Skeletal muscle satellite cell (primary cell): ENCODE results near the gene G3BP2.

Source experiments
- H3K27me3 ChIP-seq: 2 replicates; pipeline ENCODE4 v1.7.0; 2013; ENCODE audit warnings: low read length; ENCODE audit not compliant: control insufficient read depth, insufficient read depth
- H3K36me3 ChIP-seq: 2 replicates; pipeline ENCODE4 v1.7.0; 2013; ENCODE audit warnings: mild to moderate bottlenecking, control low read depth, low read length; ENCODE audit not compliant: insufficient read depth
- H3K4me1 ChIP-seq: 2 replicates; pipeline ENCODE4 v1.7.0; 2013; ENCODE audit warnings: low read length; ENCODE audit not compliant: control insufficient read depth, insufficient read depth
- H3K4me2 ChIP-seq: 2 replicates; pipeline ENCODE4 v1.7.0; 2013; ENCODE audit warnings: mild to moderate bottlenecking, low read length
- H3K4me3 ChIP-seq: 2 replicates; pipeline ENCODE4 v1.7.0; 2013; ENCODE audit warnings: low read length
- H3K9ac ChIP-seq: 2 replicates; pipeline ENCODE4 v1.7.0; 2013; ENCODE audit warnings: mild to moderate bottlenecking, low read depth, low read length, moderate library complexity
- H3K9me3 ChIP-seq: replicated peaks from 2 replicates; pipeline ENCODE4 v1.7.0; 2013; ENCODE audit warnings: mild to moderate bottlenecking, control low read depth, low read length

G3BP2 gene

DNA sequence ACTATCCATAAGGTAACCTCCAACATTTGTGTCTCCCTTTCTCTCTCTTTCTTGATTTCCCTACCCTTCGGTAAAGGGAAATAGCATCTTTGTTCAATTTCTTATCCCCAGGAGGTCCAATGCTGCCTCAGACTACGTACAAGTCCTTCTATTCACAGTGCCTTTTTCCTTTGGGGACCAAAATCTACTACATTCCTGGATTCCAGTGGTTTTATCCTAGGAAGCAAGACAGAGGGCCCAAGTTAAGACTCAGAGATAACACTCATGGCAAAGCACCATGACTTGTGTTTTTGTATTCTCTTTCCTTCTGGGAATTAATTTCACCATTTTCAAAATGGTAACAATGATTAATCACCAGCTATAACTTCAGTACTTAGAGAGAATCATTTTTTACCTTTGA, 10.6 kb downstream of the G3BP2 start:
- Histone ChIP-seq H3K4me3 (no peak overlapping the region), H3K9ac (no peak overlapping the region), H3K4me2 (no peak overlapping the region), H3K36me3 (peaks cover 15% of the 10 kb centered on the region), H3K9me3 (no peaks in the 10 kb centered on the region), H3K27me3 (no peaks in the 10 kb centered on the region), H3K4me1 (peaks cover 10% of the 10 kb centered on the region)

- Histone ChIP-seq H3K27me3 (no peaks in the 10 kb centered on the region), H3K9me3 (no peaks in the 10 kb centered on the region), H3K9ac (no peak overlapping the region), H3K4me3 (no peak overlapping the region), H3K4me1 (peaks cover 5% of the 10 kb centered on the region), H3K36me3 (peaks cover 30% of the 10 kb centered on the region), H3K4me2 (no peak overlapping the region)
Observed at GRCh38 chr4:75660491-75660890, 12.7 kb downstream of the G3BP2 start.

- Histone ChIP-seq H3K4me1 (peaks cover 5% of the 10 kb centered on the region), H3K27me3 (no peaks in the 10 kb centered on the region)
Observed at GRCh38 chr4:75659512-75660031, 13.6 kb downstream of the G3BP2 start.

GRCh38 chr4:75658876-75659275, 14.3 kb downstream of the G3BP2 start:
- Histone ChIP-seq H3K9me3 (no peaks in the 10 kb centered on the region), H3K27me3 (no peaks in the 10 kb centered on the region), H3K36me3 (peaks cover 44% of the 10 kb centered on the region), H3K9ac (no peak overlapping the region), H3K4me1 (peaks cover 5% of the 10 kb centered on the region), H3K4me3 (no peak overlapping the region), H3K4me2 (no peak overlapping the region)

More at GRCh38 chr4:75659512-75660031, 13.6 kb downstream of the G3BP2 start:
- no peaks in the 10 kb centered on the region for H3K9me3 ChIP-seq
- H3K4me3 ChIP-seq, result no peak overlapping the region
- H3K4me2 ChIP-seq, result no peak overlapping the region
- H3K36me3 ChIP-seq, result peaks cover 39% of the 10 kb centered on the region
- H3K9ac ChIP-seq, result no peak overlapping the region

GRCh38 chr4:75655562-75655961, 17.6 kb downstream of the G3BP2 start:
- Histone ChIP-seq H3K27me3 (no peaks in the 10 kb centered on the region), H3K4me1 (peaks cover 5% of the 10 kb centered on the region), H3K9ac (no peak overlapping the region), H3K4me3 (no peak overlapping the region), H3K36me3 (peaks cover 67% of the 10 kb centered on the region), H3K9me3 (no peaks in the 10 kb centered on the region), H3K4me2 (no peak overlapping the region)

DNA sequence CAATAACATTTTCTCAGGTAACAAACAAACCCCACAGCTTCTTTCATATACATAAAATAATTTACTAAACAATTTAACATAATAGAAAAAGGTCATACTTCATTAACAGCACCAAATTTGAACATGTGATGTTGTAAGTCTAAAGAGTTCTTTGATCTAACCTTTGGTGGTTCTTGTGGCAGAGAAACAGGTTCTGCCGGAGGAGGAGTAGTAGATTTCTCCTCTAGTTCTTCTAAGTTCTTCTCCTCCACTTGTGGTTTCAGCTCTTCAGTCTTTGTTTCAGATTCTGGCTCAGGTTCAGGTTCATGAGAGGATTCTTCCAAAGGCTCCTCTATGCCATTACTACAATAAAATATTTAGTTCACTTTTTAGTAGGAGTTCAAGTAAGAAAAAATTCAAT, 18.3 kb downstream of the G3BP2 start:
- peaks cover 70% of the 10 kb centered on the region for H3K36me3 ChIP-seq
- no peak overlapping the region for H3K4me3 ChIP-seq
- H3K4me2 ChIP-seq, result no peak overlapping the region
- H3K9ac ChIP-seq, result no peak overlapping the region
- peaks cover 5% of the 10 kb centered on the region for H3K4me1 ChIP-seq
- H3K27me3 ChIP-seq, result no peaks in the 10 kb centered on the region
- no peaks in the 10 kb centered on the region for H3K9me3 ChIP-seq

DNA sequence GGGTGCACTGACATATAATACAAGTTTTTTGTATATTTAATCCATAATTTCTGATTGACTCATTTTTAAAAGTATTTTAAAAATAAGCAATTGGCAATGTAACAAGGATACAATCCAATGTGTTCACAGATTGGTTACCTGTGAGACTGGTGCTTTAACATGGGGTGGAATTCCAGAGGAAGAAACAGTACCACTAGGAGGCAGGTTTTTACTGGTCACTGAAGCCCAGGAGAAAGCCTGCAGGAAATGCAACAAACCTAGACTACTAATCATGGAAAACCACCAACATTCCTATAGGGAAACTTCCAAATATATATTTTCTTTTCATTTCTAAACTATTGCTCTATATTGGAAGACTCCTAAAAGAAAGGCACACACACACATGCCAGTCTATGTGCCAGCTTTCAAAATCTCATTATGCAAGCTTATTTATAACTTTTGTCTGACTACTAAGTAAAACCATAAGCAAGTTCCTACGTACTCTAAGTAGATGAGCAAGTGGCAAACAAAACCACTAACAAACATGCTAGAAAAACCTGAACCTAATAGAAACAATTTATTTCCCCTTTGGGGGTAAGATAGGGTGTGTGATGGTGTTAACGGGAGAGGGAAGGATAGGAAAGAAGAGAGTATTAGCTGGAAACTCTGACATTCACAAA, 19.2 kb downstream of the G3BP2 start:
- Histone ChIP-seq H3K4me2 (no peak overlapping the region), H3K9me3 (no peaks in the 10 kb centered on the region), H3K4me1 (peaks cover 3% of the 10 kb centered on the region), H3K9ac (no peak overlapping the region), H3K4me3 (no peak overlapping the region), H3K36me3 (peaks cover 73% of the 10 kb centered on the region), H3K27me3 (no peaks in the 10 kb centered on the region)

- peaks cover 63% of the 10 kb centered on the region for H3K36me3 ChIP-seq
- no peaks in the 10 kb centered on the region for H3K9me3 ChIP-seq
- H3K27me3 ChIP-seq, result no peaks in the 10 kb centered on the region
- no peak overlapping the region for H3K4me3 ChIP-seq
- no peak overlapping the region for H3K4me2 ChIP-seq
- H3K9ac ChIP-seq, result no peak overlapping the region
- no peaks in the 10 kb centered on the region for H3K4me1 ChIP-seq
Observed at GRCh38 chr4:75644095-75644494, 29.1 kb downstream of the G3BP2 start.

- no peaks in the 10 kb centered on the region for H3K4me1 ChIP-seq
- H3K4me2 ChIP-seq, result no peak overlapping the region
- H3K27me3 ChIP-seq, result no peaks in the 10 kb centered on the region
- no peak overlapping the region for H3K9ac ChIP-seq
- H3K9me3 ChIP-seq, result no peaks in the 10 kb centered on the region
- peaks cover 60% of the 10 kb centered on the region for H3K36me3 ChIP-seq
- no peak overlapping the region for H3K4me3 ChIP-seq
Observed at GRCh38 chr4:75643651-75644050, 29.6 kb downstream of the G3BP2 start.

GRCh38 chr4:75639124-75639695, 34.0 kb downstream of the G3BP2 start:
- H3K9me3 ChIP-seq, result no peaks in the 10 kb centered on the region
- peaks cover 8% of the 10 kb centered on the region for H3K4me1 ChIP-seq
- no peak overlapping the region for H3K4me3 ChIP-seq
- H3K27me3 ChIP-seq, result no peaks in the 10 kb centered on the region
- H3K36me3 ChIP-seq, result peaks cover 19% of the 10 kb centered on the region
- H3K4me2 ChIP-seq, result no peak overlapping the region
- H3K9ac ChIP-seq, result no peak overlapping the region

DNA sequence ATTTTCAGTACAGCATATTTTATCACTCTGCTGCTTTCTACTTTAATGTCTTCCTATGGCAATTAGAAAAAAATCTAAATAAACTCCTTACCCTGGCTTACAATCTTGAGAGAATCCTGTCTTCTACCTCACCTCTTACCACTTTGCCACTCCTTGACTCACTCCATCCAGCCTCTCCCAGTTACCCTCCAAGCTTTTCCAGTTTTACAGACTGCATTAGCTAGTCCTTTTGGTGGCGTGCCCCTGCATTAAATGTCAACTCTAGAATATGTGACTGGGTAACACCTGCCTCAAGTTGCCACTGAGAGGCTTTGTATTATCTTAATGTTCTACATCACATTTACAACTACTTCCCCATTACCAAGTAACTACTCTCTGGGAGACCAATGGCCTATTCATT, 35.4 kb downstream of the G3BP2 start:
- no peaks in the 10 kb centered on the region for H3K27me3 ChIP-seq
- H3K9me3 ChIP-seq, result no peaks in the 10 kb centered on the region
- peaks cover 11% of the 10 kb centered on the region for H3K36me3 ChIP-seq
- no peak overlapping the region for H3K4me2 ChIP-seq
- no peak overlapping the region for H3K9ac ChIP-seq
- no peak overlapping the region for H3K4me3 ChIP-seq
- H3K4me1 ChIP-seq, result peaks cover 9% of the 10 kb centered on the region

GRCh38 chr4:75637176-75637575, 36.0 kb downstream of the G3BP2 start:
- H3K27me3 ChIP-seq, result no peaks in the 10 kb centered on the region
- H3K36me3 ChIP-seq, result peaks cover 7% of the 10 kb centered on the region
- no peak overlapping the region for H3K4me2 ChIP-seq
- no peaks in the 10 kb centered on the region for H3K9me3 ChIP-seq
- no peak overlapping the region for H3K4me3 ChIP-seq
- no peak overlapping the region for H3K9ac ChIP-seq
- peaks cover 9% of the 10 kb centered on the region for H3K4me1 ChIP-seq
